Endothelial cell of umbilical vein (primary cell): Measurements from ENCODE around the gene TXN. TPM values are rescaled to one million over a fixed set of nuclear protein-coding genes. Genes with fewer than 3 reads are reported as not detected.
A peak's percentile ranks its signal among the peaks of the same experiment; 100 is the strongest.

ENCODE experiments used
- BruUV-seq: library from RNA; stranded (reverse); fragments of 400-500 nt; replicated peaks from 2 replicates; lab custom pipeline; 2021; lab: Mats Ljungman, UMichigan
- CTCF ChIA-PET: fragments of 300-600, 350-600 bp; sonication (Branson Sonifier 250); formaldehyde crosslinking; loops from one replicate; lab custom pipeline; 2021; ENCODE audit warnings: antibody characterized with exemption, inconsistent platforms; lab: Charles Lee
- POLR2A ChIA-PET: fragments of 300-600, 350-600 bp; sonication (Branson Sonifier 250); formaldehyde crosslinking; loops from one replicate; lab custom pipeline; 2021; ENCODE audit warnings: antibody characterized with exemption, inconsistent platforms; lab: Charles Lee
- DNase-seq: peaks from one replicate; pipeline ENCODE4 v3.0.0-alpha.2; 2011; ENCODE audit warnings: low read depth, low spot score
- FAIRE-seq: peaks from 2 replicates; lab custom pipeline; 2011; peaks lifted over from hg19 to GRCh38; lab: Jason Lieb, UNC
- H2AFZ ChIP-seq: 2 replicates; pipeline ENCODE4 v1.6.0; 2012; ENCODE audit warnings: low read depth, low read length, control low read depth, inconsistent platforms
- H3K27ac ChIP-seq: 2 replicates; pipeline ENCODE4 v1.5.1; 2011; ENCODE audit warnings: low read depth, mild to moderate bottlenecking, control low read depth, low read length, moderate library complexity; ENCODE audit not compliant: insufficient read depth
- H3K27me3 ChIP-seq, 2 experiments: 2 replicates each; pipeline versions ENCODE4 v1.6.0 to v1.6.1; 2011; ENCODE audit warnings: low read length in 2 of 2, mixed read lengths in 1 of 2; ENCODE audit not compliant: control insufficient read depth in 2 of 2, insufficient read depth in 2 of 2
- H3K36me3 ChIP-seq, 2 experiments: 2 replicates in 1 of 2; 3 replicates in 1 of 2; pipeline ENCODE4 v1.5.1; 2011; ENCODE audit warnings: low read length in 2 of 2, mild to moderate bottlenecking in 1 of 2, moderate library complexity in 1 of 2; ENCODE audit not compliant: control insufficient read depth in 2 of 2, insufficient read depth in 2 of 2; ENCODE audit errors: extremely low read depth in 1 of 2
- H3K4me1 ChIP-seq: 3 replicates; pipeline ENCODE4 v1.5.1; 2011; ENCODE audit warnings: mild to moderate bottlenecking, low read length; ENCODE audit not compliant: control insufficient read depth, insufficient read depth; ENCODE audit errors: extremely low read depth
- H3K4me2 ChIP-seq: 2 replicates; pipeline ENCODE4 v1.6.1; 2011; ENCODE audit warnings: low read length, control low read depth, mixed read lengths; ENCODE audit not compliant: insufficient read depth
- H3K4me3 ChIP-seq, 3 experiments: fragments of 200-600 bp in 1 of 3; sonication (generic), shearing (Covaris generic) in 1 of 3; replicated peaks in 1 of 3; 2 replicates each; pipeline ENCODE4 v1.5.1; 2011 to 2016; ENCODE audit warnings: control low read depth in 3 of 3, low read length in 3 of 3, mild to moderate bottlenecking in 2 of 3, inconsistent platforms in 1 of 3, low read depth in 1 of 3, moderate library complexity in 1 of 3; ENCODE audit not compliant: insufficient read depth in 1 of 3
- H3K79me2 ChIP-seq: 2 replicates; pipeline ENCODE4 v1.6.0; 2012; ENCODE audit warnings: low read length, inconsistent platforms; ENCODE audit not compliant: control insufficient read depth, insufficient read depth
- H3K9ac ChIP-seq: replicated peaks from 2 replicates; pipeline ENCODE3; 2011; ENCODE audit warnings: low read length, control low read depth; ENCODE audit not compliant: insufficient read depth; ENCODE audit errors: extremely low read depth
- H3K9me1 ChIP-seq: replicated peaks from 3 replicates; pipeline ENCODE4 v1.6.0; 2011; ENCODE audit warnings: mild to moderate bottlenecking, low read length; ENCODE audit not compliant: control insufficient read depth, insufficient read depth; ENCODE audit errors: extremely low read depth
- H3K9me3 ChIP-seq: replicated peaks from 2 replicates; pipeline ENCODE4 v1.5.1; 2012; ENCODE audit warnings: low read length, inconsistent platforms; ENCODE audit not compliant: control insufficient read depth, insufficient read depth
- H4K20me1 ChIP-seq: replicated peaks from 2 replicates; pipeline ENCODE3; 2011; ENCODE audit warnings: mild to moderate bottlenecking, low read length; ENCODE audit not compliant: control insufficient read depth, insufficient read depth; ENCODE audit errors: extremely low read depth
- CTCF ChIP-seq, 2 donors: IDR thresholded peaks; 1 replicate in 1 of 2; 2 replicates in 1 of 2; pipeline ENCODE4 v1.5.1; 2011; ENCODE audit warnings: low read length in 2 of 2, mild to moderate bottlenecking in 2 of 2, moderate library complexity in 2 of 2, control low read depth in 1 of 2, inconsistent platforms in 1 of 2, low read depth in 1 of 2; ENCODE audit not compliant: insufficient read depth in 1 of 2; ENCODE audit errors: extremely low read depth in 1 of 2
- EZH2 ChIP-seq: IDR thresholded peaks from 2 replicates; pipeline ENCODE4 v1.6.1; 2012; ENCODE audit warnings: borderline replicate concordance, low read depth, mild to moderate bottlenecking, moderate library complexity, low read length, inconsistent platforms; ENCODE audit not compliant: severe bottlenecking
- FOS ChIP-seq: IDR thresholded peaks from 2 replicates; pipeline ENCODE4 v1.6.1; 2011; ENCODE audit warnings: mild to moderate bottlenecking, low read length, moderate library complexity, borderline replicate concordance; ENCODE audit not compliant: insufficient read depth
- GATA2 ChIP-seq: IDR thresholded peaks from 2 replicates; pipeline ENCODE4 v1.7.0; 2011; ENCODE audit warnings: low read depth, mild to moderate bottlenecking, moderate library complexity, mixed read lengths, low read length; ENCODE audit not compliant: insufficient read length, insufficient read depth
- JUN ChIP-seq: IDR thresholded peaks from 2 replicates; pipeline ENCODE4 v1.6.1; 2011; ENCODE audit warnings: borderline replicate concordance, low read depth; ENCODE audit not compliant: insufficient read length, insufficient read depth
- MAX ChIP-seq: IDR thresholded peaks from 2 replicates; pipeline ENCODE4 v1.6.1; 2011; ENCODE audit not compliant: insufficient read depth, insufficient read length
- POLR2A ChIP-seq: IDR thresholded peaks from 2 replicates; pipeline ENCODE4 v1.6.1; 2012; ENCODE audit warnings: low read depth, mild to moderate bottlenecking, control low read depth, low read length
- POLR2AphosphoS5 ChIP-seq: IDR thresholded peaks from 2 replicates; pipeline ENCODE4 v1.6.1; 2012; ENCODE audit warnings: low read depth, mild to moderate bottlenecking, control low read depth, low read length, moderate library complexity; ENCODE audit not compliant: insufficient read depth
- dilution Hi-C: fragments of 300-500 bp; cut with MboI; formaldehyde crosslinking; loops from one replicate; pipeline ENCODE4 v1.15.0; 2019; ENCODE audit warnings: low sequenced_read_pairs; ENCODE audit not compliant: extremely low pct_ligation_motif_present
- intact Hi-C: fragments of 100-400 bp; cut with micrococcal nuclease; formaldehyde crosslinking; loops from one replicate; pipeline ENCODE4 v1.10.0; 2022
- polyA plus RNA-seq, 4 experiments: library from polyadenylated mRNA; depleted of rRNA in 3 of 4; stranded (reverse) in 3 of 4; unstranded in 1 of 4; fragments of >200 nt; gene quantifications; 2 replicates each; pipeline versions ENCODE4 v1.2.1 to v1.2.3, GENCODE V29; 2011 to 2012; ENCODE audit warnings: missing spikeins in 1 of 4
- total RNA-seq: library from RNA; stranded (reverse); gene quantifications from 2 replicates; pipeline ENCODE4 v1.2.3, GENCODE V29; 2021

The TXN gene
- total and polyA plus RNA-seq, 2 donors (not counting 3 experiments of a cell fraction or from before 2014, with no cell fraction given): 280 to 373 TPM

GRCh38 chr9:110257956-110258355, 1.6 kb upstream of the TXN start:
- FAIRE-seq (no peak), DNase-seq (no peak)
- Histone ChIP-seq H4K20me1 (no peaks in the 10 kb centered on the region), H3K9me3 (no peaks in the 10 kb centered on the region), H3K4me3 (no peak overlapping the region), H3K9ac (no peak overlapping the region), H3K27me3 (no peaks in the 10 kb centered on the region), H3K4me2 (no peak overlapping the region), H3K4me1 (peaks cover 23% of the 10 kb centered on the region), H3K27ac (no peak overlapping the region), H2AFZ (peak overlapping the region; percentile 83), H3K9me1 (no peaks in the 10 kb centered on the region), H3K36me3 (no peaks in the 10 kb centered on the region), H3K79me2 (peaks cover 33% of the 10 kb centered on the region)
- ChIA-PET CTCF (interaction anchor here (1.1 to 4.4 kb wide), 5 partner anchors 13 to 683 kb away, joined by 3 to 29 read pairs (median 5); no protein-coding TSS in a partner anchor), POLR2A (no interaction called here)
- TF ChIP-seq POLR2AphosphoS5 (no peak), FOS (no peak)
- intact Hi-C loops: loop anchor here (2.0 to 10.0 kb wide), 3 partner anchors 75 to 364 kb away; no protein-coding TSS in a partner anchor
- dilution Hi-C loops: no loop called here
- no TSS peak for BruUV-seq

GRCh38 chr9:110257097-110257841, 962 bp upstream of the TXN start:
- H3K27ac ChIP-seq: peak overlapping the region; percentile 67
- H3K4me3 ChIP-seq: peak overlapping the region; percentile 40 to 93 (median 77)
- H3K27me3 ChIP-seq: no peaks in the 10 kb centered on the region
- CTCF ChIA-PET: interaction anchor here (0.8 to 4.4 kb wide), 9 partner anchors 12 to 682 kb away, joined by 3 to 29 read pairs (median 3); no protein-coding TSS in a partner anchor
- DNase-seq (no peak), FAIRE-seq (no peak)
- peak overlapping the region; percentile 74 for H3K9ac ChIP-seq
- POLR2A ChIA-PET: interaction anchor here (0.5 to 1.1 kb wide), 5 partner anchors 11 to 646 kb away, joined by 3 to 6 read pairs (median 4); no protein-coding TSS in a partner anchor
- peak overlapping the region; percentile 91 for H3K4me2 ChIP-seq
- no peaks in the 10 kb centered on the region for H4K20me1 ChIP-seq
- no peaks in the 10 kb centered on the region for H3K36me3 ChIP-seq
- H2AFZ ChIP-seq: peak overlapping the region; percentile 83
- H3K9me1 ChIP-seq: no peaks in the 10 kb centered on the region
- H3K4me1 ChIP-seq: peaks cover 23% of the 10 kb centered on the region
- no peaks in the 10 kb centered on the region for H3K9me3 ChIP-seq
- no TSS peak for BruUV-seq
- peaks cover 40% of the 10 kb centered on the region for H3K79me2 ChIP-seq
- TF ChIP-seq JUN (no peak), POLR2AphosphoS5 (no peak), GATA2 (no peak), POLR2A (no peak), CTCF (IDR thresholded peaks at IDR 0.05; ENCODE audit: extremely low read depth in 1 of 2, insufficient read depth in 1 of 2, low read depth in 1 of 2, low read length in 2 of 2) (no peak), MAX (no peak), EZH2 (no peak)
- dilution Hi-C loops (no loop called here), intact Hi-C loops (loop anchor here (2.0 to 10.0 kb wide), 3 partner anchors 74 to 365 kb away; no protein-coding TSS in a partner anchor)
